Stomach smooth muscle (tissue), 2 donors: Measurements from ENCODE around the gene LRRC51.
A peak's percentile ranks its signal among the peaks of the same experiment; 100 is the strongest.

Source experiments
- H3K27ac ChIP-seq: one replicate; pipeline ENCODE4 v1.7.0; 2013; ENCODE audit warnings: mild to moderate bottlenecking, low read length, inconsistent platforms
- H3K27me3 ChIP-seq, 2 donors: one replicate each; pipeline ENCODE4 v1.7.0; 2013; ENCODE audit warnings: low read length in 2 of 2; ENCODE audit not compliant: insufficient read depth in 2 of 2, control insufficient read depth in 1 of 2
- H3K36me3 ChIP-seq, 2 donors: one replicate each; pipeline ENCODE4 v1.7.0; 2013; ENCODE audit warnings: low read length in 2 of 2; ENCODE audit not compliant: control insufficient read depth in 2 of 2, insufficient read depth in 2 of 2
- H3K4me1 ChIP-seq: one replicate; pipeline ENCODE4 v1.7.0; 2013; ENCODE audit warnings: low read length; ENCODE audit not compliant: control insufficient read depth, insufficient read depth
- H3K4me3 ChIP-seq, 2 donors: one replicate each; pipeline ENCODE4 v1.7.0; 2013; ENCODE audit warnings: low read length in 2 of 2
- H3K9ac ChIP-seq, 2 donors: one replicate each; pipeline ENCODE4 v1.7.0; 2013; ENCODE audit warnings: low read length in 2 of 2, mild to moderate bottlenecking in 1 of 2
- H3K9me3 ChIP-seq, 2 donors: one replicate each; pipeline ENCODE4 v1.7.0; 2013; ENCODE audit warnings: low read length in 2 of 2; ENCODE audit not compliant: control insufficient read depth in 2 of 2
- donor health status: healthy.
- donor health status: Pancreatic carcinoma.

The LRRC51 gene

DNA sequence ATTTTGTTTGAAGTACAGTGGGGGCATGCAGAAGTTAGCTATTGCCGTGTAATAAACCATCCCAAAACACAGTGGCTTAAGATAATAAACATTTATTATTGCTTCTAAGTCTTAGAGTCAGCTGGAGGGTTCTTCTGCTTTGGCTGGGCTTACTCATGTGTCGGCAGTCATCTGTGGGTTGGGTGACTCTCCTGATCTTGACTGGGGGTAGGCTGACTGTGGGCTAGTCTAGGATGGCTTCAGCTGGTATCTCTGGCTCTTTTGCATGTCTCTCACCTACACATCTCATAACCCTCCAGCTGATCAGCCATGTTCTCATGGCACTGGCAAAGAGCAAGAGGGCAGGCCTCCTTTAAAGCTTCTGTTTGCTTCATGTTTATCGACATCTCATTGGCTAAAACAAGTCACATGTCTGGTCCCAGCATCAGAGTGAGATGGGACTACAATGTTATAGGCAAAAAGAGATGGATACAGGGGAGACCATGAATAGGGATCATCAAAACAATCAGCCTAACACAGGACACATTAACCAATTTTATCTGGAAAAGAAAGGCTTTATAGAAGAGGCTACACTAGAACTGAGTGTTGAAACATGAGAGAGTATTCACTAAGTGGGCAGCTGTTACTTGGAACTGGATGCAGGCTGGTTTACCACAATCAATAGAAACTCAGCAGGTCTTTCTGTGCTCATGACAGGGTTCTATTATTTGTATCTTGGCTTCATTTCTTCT lies 5.1 kb downstream of the LRRC51 start:
- Histone ChIP-seq H3K4me3 (no peak overlapping the region), H3K36me3 (peaks cover 18% of the 10 kb centered on the region in 2 donors), H3K27me3 (no peaks in the 10 kb centered on the region), H3K9me3 (no peaks in the 10 kb centered on the region), H3K9ac (no peak overlapping the region), H3K4me1 (peaks cover 6% of the 10 kb centered on the region), H3K27ac (no peak overlapping the region)

- Histone ChIP-seq H3K4me3 (no peak overlapping the region), H3K36me3 (peaks cover 18% of the 10 kb centered on the region in 2 donors), H3K4me1 (peaks cover 7% of the 10 kb centered on the region), H3K27ac (no peak overlapping the region), H3K9me3 (no peaks in the 10 kb centered on the region), H3K9ac (peak overlapping the region in 1 of 2 donors; percentile 1), H3K27me3 (no peaks in the 10 kb centered on the region)
Measured at GRCh38 chr11:72088076-72088808, 7.6 kb downstream of the LRRC51 start.

DNA sequence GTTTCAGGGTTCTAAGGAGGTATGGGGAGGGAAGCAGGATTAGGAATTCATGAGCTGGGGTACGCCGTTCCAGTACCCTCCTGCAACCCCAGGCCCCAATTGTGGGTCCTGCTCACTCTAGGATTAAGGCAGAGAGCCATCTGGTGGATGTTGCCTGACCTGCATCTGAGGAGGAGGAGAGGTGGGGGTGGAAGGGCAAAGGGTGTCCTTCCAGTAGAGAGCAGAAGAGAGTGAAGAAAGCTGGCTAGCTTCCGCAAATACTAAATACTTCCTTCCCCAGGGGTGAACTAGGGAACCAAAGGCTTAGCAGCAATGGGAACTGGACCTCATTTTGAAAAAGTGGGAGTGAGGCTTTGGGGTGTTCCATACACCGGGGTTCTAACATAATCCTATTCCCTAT lies 10.6 kb downstream of the LRRC51 start:
- Histone ChIP-seq H3K36me3 (peaks cover 25 to 28% of the 10 kb centered on the region in 2 donors), H3K9me3 (no peaks in the 10 kb centered on the region), H3K9ac (peak overlapping the region; percentile 18 to 47), H3K27me3 (no peaks in the 10 kb centered on the region), H3K4me3 (no peak overlapping the region), H3K27ac (peak overlapping the region; percentile 8), H3K4me1 (peaks cover 7% of the 10 kb centered on the region)

GRCh38 chr11:72098741-72099140 lies 18.1 kb downstream of the LRRC51 start:
- peaks cover 35 to 54% of the 10 kb centered on the region in 2 donors for H3K36me3 ChIP-seq
- no peak overlapping the region for H3K4me3 ChIP-seq
- peaks cover 40% of the 10 kb centered on the region for H3K4me1 ChIP-seq
- no peak overlapping the region for H3K27ac ChIP-seq
- H3K9ac ChIP-seq, result peak overlapping the region in 1 of 2 donors; percentile 21
- H3K9me3 ChIP-seq, result no peaks in the 10 kb centered on the region
- no peaks in the 10 kb centered on the region for H3K27me3 ChIP-seq

DNA sequence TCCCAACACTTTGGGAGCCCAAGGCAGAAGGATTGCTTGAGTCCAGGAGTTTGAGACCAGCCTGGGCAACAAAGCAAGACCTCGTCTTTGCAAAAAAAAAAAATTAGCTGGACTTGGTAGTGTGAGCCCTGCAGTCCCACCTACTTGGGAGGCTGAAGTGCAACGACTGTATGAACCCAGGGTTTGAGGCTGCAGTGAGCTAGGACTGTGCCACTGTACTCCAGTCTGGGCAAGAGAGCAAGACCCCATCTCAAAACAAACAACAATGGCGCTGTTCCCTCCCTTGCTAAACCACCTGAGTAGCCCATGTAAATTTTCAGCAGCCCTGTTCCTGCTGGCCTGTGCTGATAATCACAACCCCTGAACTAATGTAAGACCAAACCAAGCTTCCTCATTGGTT lies 19.4 kb downstream of the LRRC51 start:
- H3K36me3 ChIP-seq, result peaks cover 28 to 48% of the 10 kb centered on the region in 2 donors
- H3K27ac ChIP-seq, result no peak overlapping the region
- H3K4me3 ChIP-seq, result no peak overlapping the region

GRCh38 chr11:72100462-72100861 lies 19.8 kb downstream of the LRRC51 start:
- no peaks in the 10 kb centered on the region for H3K9me3 ChIP-seq
- H3K27me3 ChIP-seq, result no peaks in the 10 kb centered on the region
- peaks cover 42% of the 10 kb centered on the region for H3K4me1 ChIP-seq
- H3K4me3 ChIP-seq, result no peak overlapping the region
- H3K9ac ChIP-seq, result peak overlapping the region in 1 of 2 donors; percentile 42
- no peak overlapping the region for H3K27ac ChIP-seq
- H3K36me3 ChIP-seq, result peaks cover 26 to 44% of the 10 kb centered on the region in 2 donors

More for the DNA sequence above, 19.4 kb downstream of the LRRC51 start:
- Histone ChIP-seq H3K9ac (peak overlapping the region in 1 of 2 donors; percentile 21), H3K27me3 (no peaks in the 10 kb centered on the region), H3K4me1 (peaks cover 42% of the 10 kb centered on the region), H3K9me3 (no peaks in the 10 kb centered on the region)

- H3K27me3 ChIP-seq, result no peaks in the 10 kb centered on the region
- peak overlapping the region; percentile 81 to 98 for H3K9ac ChIP-seq
- H3K4me1 ChIP-seq, result peaks cover 42% of the 10 kb centered on the region
- peaks cover 19 to 35% of the 10 kb centered on the region in 2 donors for H3K36me3 ChIP-seq
- peak overlapping the region; percentile 61 to 98 for H3K4me3 ChIP-seq
- H3K9me3 ChIP-seq, result no peaks in the 10 kb centered on the region
- H3K27ac ChIP-seq, result peak overlapping the region; percentile 91
Measured at GRCh38 chr11:72102162-72102561, 21.5 kb downstream of the LRRC51 start.

DNA sequence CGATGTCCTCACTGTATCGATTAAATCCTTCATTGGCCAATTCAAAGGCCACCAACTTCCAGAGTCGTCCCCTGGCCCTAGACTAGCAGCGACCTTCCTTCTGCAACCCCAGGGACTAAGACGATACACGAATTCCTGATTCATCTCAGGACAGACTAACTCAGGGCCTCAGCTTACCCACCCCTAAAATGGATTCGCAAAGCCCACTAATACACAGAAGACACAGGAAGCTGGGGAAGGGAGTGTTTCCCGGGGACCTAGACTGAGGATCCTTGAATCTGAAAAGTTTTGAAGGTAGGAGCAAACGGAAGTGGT lies 21.9 kb downstream of the LRRC51 start:
- Histone ChIP-seq H3K9ac (peak overlapping the region; percentile 81 to 98), H3K27ac (peak overlapping the region; percentile 91), H3K9me3 (no peaks in the 10 kb centered on the region), H3K4me1 (peaks cover 42% of the 10 kb centered on the region), H3K4me3 (peak overlapping the region; percentile 61 to 98), H3K36me3 (peaks cover 15 to 31% of the 10 kb centered on the region in 2 donors), H3K27me3 (no peaks in the 10 kb centered on the region)

DNA sequence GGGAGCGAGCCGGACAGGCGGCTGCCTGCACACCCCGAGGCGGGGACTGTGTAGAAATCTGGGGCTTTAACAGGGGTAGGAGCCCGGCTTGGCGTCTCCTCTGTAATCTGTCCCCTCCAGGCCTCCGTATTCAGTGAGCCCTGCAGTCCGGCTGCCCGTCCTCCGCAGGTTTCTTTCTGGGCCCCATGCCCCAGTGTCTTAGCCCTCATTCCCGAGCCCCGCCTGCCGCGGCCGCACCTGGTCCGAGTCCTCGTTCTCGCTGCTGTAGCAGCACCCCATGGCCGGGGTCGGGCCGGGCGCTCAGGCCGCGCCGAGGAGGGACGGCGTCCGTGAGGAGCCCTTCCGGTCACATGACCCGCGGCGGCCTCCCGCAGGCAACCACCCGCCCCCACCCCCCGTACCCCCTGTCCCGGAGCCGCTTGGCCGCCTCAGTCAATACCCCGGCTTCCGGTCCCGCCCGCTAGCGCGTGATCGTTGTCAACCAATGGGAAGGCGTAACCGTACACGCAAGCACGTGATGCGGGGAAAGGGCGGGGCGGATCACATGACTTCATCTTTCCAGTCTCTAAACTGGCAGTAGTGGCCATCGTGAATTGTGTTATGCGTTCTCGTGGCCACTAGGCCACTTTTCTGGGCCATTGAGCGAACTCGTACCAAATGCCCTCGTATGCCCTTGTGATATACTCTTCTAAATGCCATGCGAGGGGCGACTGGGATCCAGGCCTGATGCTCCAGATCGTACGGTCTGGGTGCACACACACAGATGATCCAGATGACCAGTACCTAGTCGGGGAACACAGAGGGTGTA lies 22.5 kb downstream of the LRRC51 start, which contains the start of gene LAMTOR1:
LAMTOR1 (minus strand) TSS at position 352 of the 808 bp plus-strand sequence; CDS start at position 279, 73 bp downstream.
- Histone ChIP-seq H3K9me3 (no peaks in the 10 kb centered on the region), H3K4me3 (peak within 1 kb of the TSS; percentile 80 to 98), H3K27me3 (no peaks in the 10 kb centered on the region), H3K36me3 (peaks cover 9 to 26% of the 10 kb centered on the region in 2 donors), H3K4me1 (peaks cover 42% of the 10 kb centered on the region), H3K27ac (peak within 1 kb of the TSS; percentile 94), H3K9ac (peak within 1 kb of the TSS; percentile 81 to 98)

- peak overlapping the region; percentile 77 to 80 for H3K4me3 ChIP-seq
- H3K9ac ChIP-seq, result peak overlapping the region; percentile 73 to 77
- H3K9me3 ChIP-seq, result no peaks in the 10 kb centered on the region
- peaks cover 42% of the 10 kb centered on the region for H3K4me1 ChIP-seq
- H3K36me3 ChIP-seq, result peaks cover 3 to 20% of the 10 kb centered on the region in 2 donors
- H3K27ac ChIP-seq, result peak overlapping the region; percentile 94
- no peaks in the 10 kb centered on the region for H3K27me3 ChIP-seq
Measured at GRCh38 chr11:72103754-72104167, 23.1 kb downstream of the LRRC51 start.
